ENCODE measurements around the gene CAMK2A. TPM values are rescaled to one million over a fixed set of nuclear protein-coding genes. Genes with fewer than 3 reads are reported as not detected.

CAMK2A gene
- total RNA-seq, 3 donors from 2014 or later (not counting 1 experiment from before 2014, with no cell fraction given): 0.38 TPM; not detected in 2

- Mint-ChIP-seq H3K27ac (no peak overlapping the region), H3K4me3 (no peak overlapping the region), H3K27me3 (ENCODE audit: low read depth in 2 of 2) (peaks cover 0 to 2% of the 10 kb centered on the region in 2 donors), H3K4me1 (no peaks in the 10 kb centered on the region), H3K36me3 (no peaks in the 10 kb centered on the region), H3K9me3 (no peaks in the 10 kb centered on the region)
- intact Hi-C loops (cut with micrococcal nuclease): no loop called here
- no peaks in the 10 kb centered on the region for H3K27me3 ChIP-seq (ENCODE audit: control insufficient read depth, insufficient read depth, low read length)
- H3K36me3 ChIP-seq (ENCODE audit: control insufficient read depth, insufficient read depth, low read length): no peaks in the 10 kb centered on the region
- no peak overlapping the region for H3K27ac ChIP-seq (ENCODE audit: low read length)
- DNase-seq (no peak), ATAC-seq (no peak)
- TF ChIP-seq, protein P1, sequence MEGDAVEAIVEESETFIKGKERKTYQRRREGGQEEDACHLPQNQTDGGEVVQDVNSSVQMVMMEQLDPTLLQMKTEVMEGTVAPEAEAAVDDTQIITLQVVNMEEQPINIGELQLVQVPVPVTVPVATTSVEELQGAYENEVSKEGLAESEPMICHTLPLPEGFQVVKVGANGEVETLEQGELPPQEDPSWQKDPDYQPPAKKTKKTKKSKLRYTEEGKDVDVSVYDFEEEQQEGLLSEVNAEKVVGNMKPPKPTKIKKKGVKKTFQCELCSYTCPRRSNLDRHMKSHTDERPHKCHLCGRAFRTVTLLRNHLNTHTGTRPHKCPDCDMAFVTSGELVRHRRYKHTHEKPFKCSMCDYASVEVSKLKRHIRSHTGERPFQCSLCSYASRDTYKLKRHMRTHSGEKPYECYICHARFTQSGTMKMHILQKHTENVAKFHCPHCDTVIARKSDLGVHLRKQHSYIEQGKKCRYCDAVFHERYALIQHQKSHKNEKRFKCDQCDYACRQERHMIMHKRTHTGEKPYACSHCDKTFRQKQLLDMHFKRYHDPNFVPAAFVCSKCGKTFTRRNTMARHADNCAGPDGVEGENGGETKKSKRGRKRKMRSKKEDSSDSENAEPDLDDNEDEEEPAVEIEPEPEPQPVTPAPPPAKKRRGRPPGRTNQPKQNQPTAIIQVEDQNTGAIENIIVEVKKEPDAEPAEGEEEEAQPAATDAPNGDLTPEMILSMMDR (IDR thresholded peaks at IDR 0.05): no peak
- 89% methylated on average over 5 of the region's 5 CpGs for WGBS (ENCODE audit: insufficient coverage)
- no peaks in the 10 kb centered on the region for H3K4me1 ChIP-seq (ENCODE audit: control insufficient read depth, insufficient read depth, low read length)
- no peaks in the 10 kb centered on the region for H3K9me3 ChIP-seq (ENCODE audit: control insufficient read depth, insufficient read depth, low read length)
- no peak overlapping the region for H3K4me3 ChIP-seq (ENCODE audit: low read length)
These were observed 26.2 kb downstream of the CAMK2A start for GRCh38 chr5:150263375-150263775.

DNA sequence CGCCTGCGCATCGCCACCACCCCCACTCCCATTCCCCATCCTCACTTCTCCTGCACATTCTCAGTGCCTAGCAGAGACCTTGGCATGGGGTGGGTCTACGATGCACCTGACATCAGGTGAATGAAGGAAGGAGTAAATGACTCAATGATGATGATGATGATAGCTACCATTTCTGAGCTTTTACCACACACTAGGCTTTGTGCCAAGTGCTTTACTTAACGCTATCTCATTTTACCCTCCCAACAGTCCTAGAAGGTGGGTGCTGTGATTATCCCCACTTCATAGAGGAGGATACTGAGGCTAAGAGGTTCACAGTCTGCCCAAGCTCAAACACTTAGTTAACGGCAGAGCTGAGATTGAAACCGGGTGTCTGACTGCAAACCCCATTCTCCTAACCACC, 27.1 kb downstream of the CAMK2A start:
- Mint-ChIP-seq H3K9me3 (no peaks in the 10 kb centered on the region), H3K36me3 (no peaks in the 10 kb centered on the region), H3K27me3 (ENCODE audit: low read depth in 2 of 2) (peaks cover 0 to 2% of the 10 kb centered on the region in 2 donors), H3K4me3 (no peak overlapping the region), H3K27ac (no peak overlapping the region), H3K4me1 (no peaks in the 10 kb centered on the region)
- 88% methylated on average over 3 of the region's 7 CpGs for WGBS (ENCODE audit: insufficient coverage)
- no peaks in the 10 kb centered on the region for H3K9me3 ChIP-seq (ENCODE audit: control insufficient read depth, insufficient read depth, low read length)
- no peak overlapping the region for H3K4me3 ChIP-seq (ENCODE audit: low read length)
- intact Hi-C loops (cut with micrococcal nuclease): no loop called here
- no peak for ATAC-seq
- no peak overlapping the region for H3K27ac ChIP-seq (ENCODE audit: low read length)
- no peak for DNase-seq
- H3K36me3 ChIP-seq (ENCODE audit: control insufficient read depth, insufficient read depth, low read length): no peaks in the 10 kb centered on the region
- TF ChIP-seq, protein P1 (IDR thresholded peaks at IDR 0.05): no peak
- H3K4me1 ChIP-seq (ENCODE audit: control insufficient read depth, insufficient read depth, low read length): no peaks in the 10 kb centered on the region
- no peaks in the 10 kb centered on the region for H3K27me3 ChIP-seq (ENCODE audit: control insufficient read depth, insufficient read depth, low read length)

- no peak overlapping the region for H3K4me3 Mint-ChIP-seq
- Histone ChIP-seq H3K9me3 (ENCODE audit: control insufficient read depth, insufficient read depth, low read length) (no peaks in the 10 kb centered on the region), H3K27me3 (ENCODE audit: control insufficient read depth, insufficient read depth, low read length) (no peaks in the 10 kb centered on the region)
These were observed 28.3 kb downstream of the CAMK2A start for GRCh38 chr5:150261231-150261630.

DNA sequence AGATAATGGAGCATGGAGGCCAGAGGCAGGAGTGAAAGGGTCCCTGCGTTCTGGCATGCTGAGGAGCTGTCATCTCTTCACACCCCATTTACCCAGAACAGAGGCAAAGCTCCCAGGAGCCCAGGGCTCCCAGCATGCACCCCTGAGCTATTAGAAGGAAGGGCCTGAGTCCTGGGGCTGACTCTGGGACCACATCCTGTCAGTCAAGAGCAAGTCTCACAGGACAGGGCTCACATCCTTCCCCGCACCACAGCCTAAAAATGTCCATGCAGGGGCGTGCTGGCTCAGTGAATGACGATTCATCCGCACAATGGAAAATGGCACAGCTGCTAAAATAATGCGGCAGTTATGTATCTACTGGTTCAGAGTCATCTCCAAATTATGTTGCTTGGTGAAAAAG, 31.4 kb downstream of the CAMK2A start:
- no peaks in the 10 kb centered on the region for H3K4me1 Mint-ChIP-seq
- H3K4me3 Mint-ChIP-seq: no peak overlapping the region
- intact Hi-C loops (cut with micrococcal nuclease): no loop called here
- H3K36me3 ChIP-seq (ENCODE audit: control insufficient read depth, insufficient read depth, low read length): no peaks in the 10 kb centered on the region
- no peaks in the 10 kb centered on the region for H3K36me3 Mint-ChIP-seq
- ATAC-seq (no peak), DNase-seq (no peak)
- TF ChIP-seq, protein P1 (IDR thresholded peaks at IDR 0.05): no peak
- H3K9me3 Mint-ChIP-seq: no peaks in the 10 kb centered on the region
- 56% methylated on average over 6 of the region's 6 CpGs for WGBS (ENCODE audit: insufficient coverage)
- no peak overlapping the region for H3K27ac ChIP-seq (ENCODE audit: low read length)
- H3K27me3 ChIP-seq (ENCODE audit: control insufficient read depth, insufficient read depth, low read length): no peaks in the 10 kb centered on the region
- no peak overlapping the region for H3K27ac Mint-ChIP-seq
- H3K4me3 ChIP-seq (ENCODE audit: low read length): no peak overlapping the region
- no peaks in the 10 kb centered on the region for H3K9me3 ChIP-seq (ENCODE audit: control insufficient read depth, insufficient read depth, low read length)
- H3K27me3 Mint-ChIP-seq (ENCODE audit: low read depth in 2 of 2): no peaks in the 10 kb centered on the region
- no peaks in the 10 kb centered on the region for H3K4me1 ChIP-seq (ENCODE audit: control insufficient read depth, insufficient read depth, low read length)

More at GRCh38 chr5:150261231-150261630, 28.3 kb downstream of the CAMK2A start:
- no peaks in the 10 kb centered on the region for H3K9me3 Mint-ChIP-seq
- no peak overlapping the region for H3K27ac ChIP-seq (ENCODE audit: low read length)
- TF ChIP-seq, protein P1 (IDR thresholded peaks at IDR 0.05): no peak
- no peaks in the 10 kb centered on the region for H3K36me3 ChIP-seq (ENCODE audit: control insufficient read depth, insufficient read depth, low read length)
- H3K27me3 Mint-ChIP-seq (ENCODE audit: low read depth in 2 of 2): peaks cover 0 to 2% of the 10 kb centered on the region in 2 donors
- WGBS (ENCODE audit: insufficient coverage): 75% methylated on average over 8 of the region's 8 CpGs
- no peak overlapping the region for H3K4me3 ChIP-seq (ENCODE audit: low read length)
- H3K4me1 ChIP-seq (ENCODE audit: control insufficient read depth, insufficient read depth, low read length): no peaks in the 10 kb centered on the region
- DNase-seq (no peak), ATAC-seq (no peak)
- no peaks in the 10 kb centered on the region for H3K4me1 Mint-ChIP-seq
- intact Hi-C loops (cut with micrococcal nuclease): no loop called here
- H3K36me3 Mint-ChIP-seq: no peaks in the 10 kb centered on the region
- H3K27ac Mint-ChIP-seq: no peak overlapping the region
